GM20000 (cell line): ENCODE results near the gene CTSS.
"Not testable (repeated sequence)": the region's sequence is repeated elsewhere in the genome, so short reads cannot be mapped to it uniquely, and the experiment has no call there.

ENCODE experiments used
- DNase-seq: peaks from one replicate; pipeline ENCODE4 v3.0.0; 2012; ENCODE audit warnings: low spot score
- CTCF ChIP-seq: IDR thresholded peaks from 2 replicates; pipeline ENCODE4 v1.5.1; 2012; ENCODE audit warnings: mild to moderate bottlenecking, control low read depth; ENCODE audit errors: extremely low read depth, missing control alignments

CTSS gene

GRCh38 chr1:150720098-150720497, 45.5 kb downstream of the CTSS start:
- TF ChIP-seq CTCF, result no peak
- DNase-seq, result no peak

DNA sequence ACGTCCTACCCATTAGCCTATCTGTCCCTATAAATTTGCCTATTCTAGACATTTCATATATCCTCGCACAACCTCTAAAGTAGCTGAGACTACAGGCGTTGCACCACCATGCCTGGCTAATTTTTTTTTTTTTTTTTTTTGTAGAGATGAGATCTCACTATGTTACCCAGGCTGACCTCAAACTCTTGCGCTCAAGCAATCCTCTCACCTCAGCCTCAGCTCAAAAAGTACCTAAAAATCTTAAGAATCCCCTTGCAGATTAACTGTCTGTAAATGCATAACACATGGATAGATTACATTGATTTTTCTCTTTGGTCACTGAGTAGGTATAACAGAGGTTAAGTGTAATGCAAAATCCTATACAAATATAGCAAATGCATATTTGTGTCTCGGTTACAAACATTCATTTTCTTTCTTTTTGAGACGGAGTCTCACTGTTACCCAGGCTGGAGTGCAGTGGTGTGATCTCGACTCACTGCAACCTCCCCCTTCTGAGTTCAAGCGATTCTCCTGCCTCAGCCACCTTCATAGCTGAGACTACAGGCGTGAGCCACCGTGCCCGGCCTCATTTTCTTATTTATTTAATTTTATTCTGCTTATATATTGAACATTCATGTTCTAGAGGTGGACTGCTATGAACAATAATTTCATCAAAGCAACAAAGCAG, 47.2 kb downstream of the CTSS start:
- TF ChIP-seq CTCF, result no peak
- no peak for DNase-seq

GRCh38 chr1:150709031-150709430, 56.5 kb downstream of the CTSS start:
- DNase-seq, result not testable (repeated sequence)

DNA sequence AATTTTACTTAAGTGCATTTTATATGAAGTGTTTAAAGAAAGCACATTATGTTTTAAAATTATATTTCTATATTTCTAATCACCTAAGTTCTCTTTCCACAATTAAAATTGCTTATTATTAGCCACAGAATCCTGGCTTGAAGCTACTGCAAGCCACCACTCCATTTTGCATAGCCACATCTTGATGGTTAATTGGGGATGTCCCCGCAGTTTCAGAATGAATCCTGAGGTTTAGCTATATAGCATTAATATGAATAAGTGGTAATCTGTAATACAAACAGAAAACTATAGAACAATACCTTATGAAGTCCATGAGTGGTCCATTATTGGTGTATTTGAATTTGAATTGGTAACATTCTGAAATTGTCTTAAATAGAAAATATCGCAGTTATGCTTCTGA, 57.0 kb downstream of the CTSS start:
- peak; percentile 56 for DNase-seq
- no peak for TF ChIP-seq CTCF

- DNase-seq, result no peak
- no peak for TF ChIP-seq CTCF
Observed at GRCh38 chr1:150706091-150706490, 59.5 kb downstream of the CTSS start.

DNA sequence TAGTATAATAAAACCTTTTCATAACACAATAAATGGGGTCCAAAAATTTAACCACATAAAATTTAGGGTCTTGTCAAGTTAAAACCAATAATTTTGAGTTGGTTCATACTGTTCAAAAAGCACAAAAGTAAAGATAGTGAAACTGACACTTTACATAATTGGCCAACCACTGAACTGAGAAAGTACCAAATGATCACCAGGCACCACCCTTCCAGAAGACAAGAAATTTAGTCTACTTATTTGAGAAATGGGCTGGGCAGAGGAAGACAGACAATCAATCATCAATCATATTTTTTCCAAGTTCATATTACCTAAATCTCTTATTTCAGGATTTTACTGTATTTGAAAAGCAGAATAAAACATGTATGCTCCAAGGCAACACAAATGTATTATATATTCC, 62.2 kb downstream of the CTSS start:
- no peak for TF ChIP-seq CTCF
- no peak for DNase-seq

- DNase-seq, result peak; percentile 88
Observed at GRCh38 chr1:150696995-150697927, 68.3 kb downstream of the CTSS start, which contains the start of gene GOLPH3L. Gene GOLPH3L, minus strand, starts transcription at chr1:150697154. Its CDS starts 2,316 bp downstream, at chr1:150694838.

More at GRCh38 chr1:150696995-150697927, 68.3 kb downstream of the CTSS start, which contains the start of gene GOLPH3L:
- TF ChIP-seq CTCF, result no peak
